OCI-LY1 (cell line): ENCODE measurements around the gene NOL11.

Source experiments
- H2AFZ ChIP-seq: fragments of 200-600 bp; sonication (generic), shearing (Covaris generic); 2 replicates; pipeline ENCODE4 v1.6.0; 2014; ENCODE audit warnings: antibody characterized with exemption, mild to moderate bottlenecking, low read length
- H3F3A ChIP-seq: fragments of 200-600 bp; sonication (generic), shearing (Covaris generic); 2 replicates; pipeline ENCODE4 v1.6.0; 2014; ENCODE audit warnings: mild to moderate bottlenecking, antibody characterized with exemption, low read length, moderate library complexity; ENCODE audit not compliant: insufficient read depth
- H3K27ac ChIP-seq: fragments of 200-600 bp; sonication (generic); 2 replicates; pipeline ENCODE4 v1.5.1; 2014; ENCODE audit warnings: low read length, mixed run types, mild to moderate bottlenecking, low read depth; ENCODE audit not compliant: poor library complexity, severe bottlenecking
- H3K27me3 ChIP-seq: fragments of 200-600 bp; sonication (generic); 2 replicates; pipeline ENCODE4 v1.6.0; 2014; ENCODE audit warnings: antibody characterized with exemption, mild to moderate bottlenecking, low read length, moderate library complexity; ENCODE audit not compliant: insufficient read depth
- H3K36me3 ChIP-seq: fragments of 200-600 bp; sonication (generic); 2 replicates; pipeline ENCODE4 v1.6.1; 2014; ENCODE audit warnings: mild to moderate bottlenecking, antibody characterized with exemption, low read length, moderate library complexity, mixed read lengths; ENCODE audit not compliant: insufficient read depth
- H3K4me1 ChIP-seq: fragments of 200-600 bp; sonication (generic); 2 replicates; pipeline ENCODE4 v1.5.1; 2014; ENCODE audit warnings: mild to moderate bottlenecking, low read length, moderate library complexity; ENCODE audit not compliant: insufficient read depth, severe bottlenecking
- H3K4me2 ChIP-seq: fragments of 200-600 bp; sonication (generic), shearing (Covaris generic); 2 replicates; pipeline ENCODE4 v1.6.1; 2014; ENCODE audit warnings: low read length
- H3K4me3 ChIP-seq: fragments of 200-600 bp; sonication (generic); 2 replicates; pipeline ENCODE4 v1.5.1; 2014; ENCODE audit warnings: low read length, low read depth, mild to moderate bottlenecking, mixed read lengths; ENCODE audit not compliant: poor library complexity, severe bottlenecking
- H3K79me2 ChIP-seq: fragments of 200-600 bp; shearing (Covaris generic); 2 replicates; pipeline ENCODE4 v1.6.1; 2016; ENCODE audit warnings: mixed run types, low read length, mixed read lengths; ENCODE audit not compliant: insufficient read depth
- H3K9ac ChIP-seq: fragments of 200-600 bp; sonication (generic), shearing (Covaris generic); 2 replicates; pipeline ENCODE4 v1.6.1; 2014; ENCODE audit warnings: mild to moderate bottlenecking, low read length, mixed read lengths
- H3K9me2 ChIP-seq: fragments of 200-600 bp; sonication (generic), shearing (Covaris generic); 2 replicates; pipeline ENCODE4 v1.6.1; 2014; ENCODE audit warnings: low read depth, mild to moderate bottlenecking, low read length, mixed read lengths
- H3K9me3 ChIP-seq: fragments of 200-600 bp; shearing (Covaris generic); 2 replicates; pipeline ENCODE4 v1.6.1; 2014; ENCODE audit warnings: low read length, mixed read lengths
- H4K20me1 ChIP-seq: fragments of 200-600 bp; sonication (generic), shearing (Covaris generic); 2 replicates; pipeline ENCODE4 v1.6.0; 2016; ENCODE audit warnings: mild to moderate bottlenecking, low read length; ENCODE audit not compliant: insufficient read depth
- CTCF ChIP-seq: fragments of 200-600 bp; sonication (generic), shearing (Covaris generic); IDR thresholded peaks from 2 replicates; pipeline ENCODE4 v1.5.1; 2017; ENCODE audit warnings: mild to moderate bottlenecking, antibody characterized with exemption, low read length, moderate library complexity, mixed read lengths
- EZH2 ChIP-seq: fragments of 200-600 bp; sonication (generic), shearing (Covaris generic); IDR thresholded peaks from 2 replicates; pipeline ENCODE4 v1.8.0; 2017; ENCODE audit warnings: borderline replicate concordance, mixed run types, mild to moderate bottlenecking, antibody characterized with exemption, low read length, moderate library complexity, mixed read lengths

Gene NOL11

GRCh38 chr17:67682196-67682595 is 35.5 kb upstream of the NOL11 start:
- Histone ChIP-seq H3K4me2 (no peak overlapping the region), H4K20me1 (no peaks in the 10 kb centered on the region), H3K79me2 (no peaks in the 10 kb centered on the region), H3K36me3 (no peaks in the 10 kb centered on the region), H3K4me3 (no peak overlapping the region), H3K4me1 (peaks cover 17% of the 10 kb centered on the region), H2AFZ (no peak overlapping the region), H3F3A (no peaks in the 10 kb centered on the region), H3K9ac (no peak overlapping the region), H3K27me3 (no peaks in the 10 kb centered on the region), H3K27ac (no peak overlapping the region), H3K9me3 (no peaks in the 10 kb centered on the region), H3K9me2 (no peaks in the 10 kb centered on the region)
- TF ChIP-seq CTCF (no peak), EZH2 (no peak)

- Histone ChIP-seq H3K4me3 (no peak overlapping the region), H4K20me1 (no peaks in the 10 kb centered on the region), H3K79me2 (no peaks in the 10 kb centered on the region), H3K4me1 (peaks cover 10% of the 10 kb centered on the region), H2AFZ (no peak overlapping the region), H3K27ac (no peak overlapping the region), H3K9me2 (no peaks in the 10 kb centered on the region), H3K4me2 (no peak overlapping the region), H3K36me3 (no peaks in the 10 kb centered on the region), H3K9ac (no peak overlapping the region), H3F3A (no peaks in the 10 kb centered on the region), H3K9me3 (no peaks in the 10 kb centered on the region), H3K27me3 (no peaks in the 10 kb centered on the region)
- TF ChIP-seq EZH2 (no peak), CTCF (no peak)
These were observed 32.4 kb upstream of the NOL11 start for GRCh38 chr17:67685351-67685750.

- Histone ChIP-seq H3K36me3 (no peaks in the 10 kb centered on the region), H3K27ac (no peak overlapping the region), H3K27me3 (no peaks in the 10 kb centered on the region), H3K4me3 (no peak overlapping the region), H3K4me1 (peaks cover 1% of the 10 kb centered on the region), H3K79me2 (no peaks in the 10 kb centered on the region), H3K9ac (no peak overlapping the region), H3K9me2 (no peaks in the 10 kb centered on the region), H3K9me3 (no peaks in the 10 kb centered on the region), H3K4me2 (no peak overlapping the region), H3F3A (no peaks in the 10 kb centered on the region), H2AFZ (no peak overlapping the region), H4K20me1 (no peaks in the 10 kb centered on the region)
- TF ChIP-seq EZH2 (no peak), CTCF (no peak)
These were observed 31.5 kb upstream of the NOL11 start for GRCh38 chr17:67686241-67686640.
